ENCODE results near the gene MYLK2.

Gene MYLK2

DNA sequence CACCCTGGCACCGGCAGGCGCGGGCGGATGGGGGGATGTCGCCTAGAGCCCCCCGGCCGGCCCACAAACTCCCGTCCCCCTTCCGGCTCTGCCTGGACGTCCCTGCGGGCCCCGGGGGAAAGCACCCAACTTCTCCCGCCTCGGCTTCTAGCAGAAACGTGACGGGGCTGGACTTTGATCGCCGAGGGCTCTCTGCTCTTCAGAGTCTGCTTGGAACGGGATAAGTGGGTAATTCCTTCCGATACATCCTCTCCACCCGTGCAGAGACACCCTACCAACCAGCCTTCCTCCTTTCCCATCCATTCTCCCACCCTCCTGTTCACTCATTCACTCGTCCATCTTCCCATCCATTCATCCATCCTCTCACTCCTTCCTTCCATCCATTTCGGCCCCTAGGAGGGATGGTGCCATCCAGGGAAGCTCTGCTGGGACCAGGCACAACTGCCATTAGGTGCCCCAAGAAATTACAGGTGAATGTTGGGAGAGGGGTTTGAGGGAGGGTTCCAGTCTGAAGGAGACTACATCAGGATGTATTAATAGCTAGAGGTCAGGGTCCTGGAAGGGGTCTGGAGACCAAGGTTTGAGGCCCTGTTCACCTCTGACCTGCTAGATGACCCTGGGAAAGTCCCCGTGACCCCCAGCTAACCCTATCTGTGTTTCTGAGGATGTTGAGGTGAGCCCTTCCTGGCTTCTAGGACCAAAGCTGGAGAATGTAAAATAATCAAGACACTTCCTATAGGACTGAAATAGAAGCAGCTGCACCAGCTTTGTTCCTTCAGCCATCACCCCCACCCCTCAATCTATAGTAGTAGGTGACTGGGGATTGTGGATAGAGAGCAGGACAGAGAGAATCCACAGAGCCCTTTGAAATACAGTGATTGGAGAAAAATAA lies 51.8 kb downstream of the MYLK2 start:
- TF ChIP-seq CTCF (IDR thresholded peaks at IDR 0.05) (no peak), ZFX (IDR thresholded peaks at IDR 0.05; ENCODE audit: borderline replicate concordance) (no peak)
- H3K27ac ChIP-seq: no peak overlapping the region

DNA sequence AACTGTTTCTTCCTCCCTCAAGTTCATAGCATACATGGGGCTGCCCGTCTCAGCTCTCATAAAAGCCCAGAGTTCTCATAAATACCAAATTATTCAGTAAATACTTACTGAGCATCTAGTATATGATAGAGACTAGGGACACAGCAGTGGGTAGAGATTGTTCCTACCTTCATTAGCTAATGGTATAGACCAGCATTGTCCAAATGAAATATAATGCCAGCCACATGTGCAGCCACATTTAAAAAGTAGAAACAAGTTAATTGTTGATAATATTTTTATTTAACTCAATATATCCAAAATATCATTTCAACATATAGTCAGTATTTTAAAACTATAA lies 52.4 kb downstream of the MYLK2 start:
- TF ChIP-seq ZFX (IDR thresholded peaks at IDR 0.05; ENCODE audit: borderline replicate concordance) (no peak), CTCF (IDR thresholded peaks at IDR 0.05) (no peak)
- no peak overlapping the region for H3K27ac ChIP-seq

DNA sequence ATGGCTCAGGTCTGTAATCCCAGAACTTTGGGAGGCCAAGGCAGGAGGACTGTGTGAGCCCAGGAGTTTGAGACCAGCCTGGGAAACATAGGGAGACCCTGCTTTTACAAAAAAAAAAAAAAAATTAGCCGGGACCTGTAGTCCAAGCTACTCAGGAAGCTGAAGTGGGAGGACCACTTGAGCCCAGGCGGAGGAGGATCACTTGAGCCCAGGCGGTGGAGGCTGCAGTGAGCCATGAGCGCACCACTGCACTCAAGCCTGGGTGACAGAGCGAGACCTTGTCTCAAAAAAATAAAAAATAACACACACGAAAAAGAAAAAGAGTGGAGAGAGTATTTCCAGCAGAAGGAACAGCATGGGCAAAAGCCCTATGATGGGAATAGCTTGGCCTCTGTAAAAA lies 53.2 kb downstream of the MYLK2 start:
- TF ChIP-seq ZFX (IDR thresholded peaks at IDR 0.05; ENCODE audit: borderline replicate concordance) (no peak), CTCF (IDR thresholded peaks at IDR 0.05) (no peak)
- no peak overlapping the region for H3K27ac ChIP-seq

- no peak overlapping the region for H3K27ac ChIP-seq
- TF ChIP-seq CTCF (IDR thresholded peaks at IDR 0.05) (no peak), ZFX (IDR thresholded peaks at IDR 0.05; ENCODE audit: borderline replicate concordance) (no peak)
Measured at GRCh38 chr20:31875671-31876070, 56.5 kb downstream of the MYLK2 start.

DNA sequence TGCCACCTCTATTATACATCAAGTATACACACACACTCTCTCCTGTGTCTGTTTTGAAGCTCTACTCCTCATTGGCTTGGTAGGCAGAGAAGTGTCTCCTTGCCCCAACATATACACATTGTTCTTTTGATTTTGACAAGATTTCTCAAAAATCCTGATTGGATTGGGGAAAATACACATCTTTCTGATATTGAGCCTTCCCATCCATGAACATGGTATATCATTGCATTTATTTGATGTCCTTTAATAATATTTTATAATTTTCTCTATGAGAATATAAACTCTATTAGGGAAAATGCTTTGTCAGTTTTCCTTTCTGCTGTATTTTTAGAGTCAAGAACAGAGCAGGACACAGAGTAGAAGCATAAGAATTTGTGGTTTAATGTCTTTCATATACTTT lies 58.5 kb downstream of the MYLK2 start:
- H3K27ac ChIP-seq: no peak overlapping the region
- TF ChIP-seq ZFX (IDR thresholded peaks at IDR 0.05; ENCODE audit: borderline replicate concordance): no peak
- TF ChIP-seq CTCF (IDR thresholded peaks at IDR 0.05): no peak

- peak overlapping the region; percentile 53 for H3K27ac ChIP-seq
- TF ChIP-seq CTCF (IDR thresholded peaks at IDR 0.05) (no peak), ZFX (IDR thresholded peaks at IDR 0.05; ENCODE audit: borderline replicate concordance) (no peak)
Measured at GRCh38 chr20:31879143-31879987, 60.2 kb downstream of the MYLK2 start.

DNA sequence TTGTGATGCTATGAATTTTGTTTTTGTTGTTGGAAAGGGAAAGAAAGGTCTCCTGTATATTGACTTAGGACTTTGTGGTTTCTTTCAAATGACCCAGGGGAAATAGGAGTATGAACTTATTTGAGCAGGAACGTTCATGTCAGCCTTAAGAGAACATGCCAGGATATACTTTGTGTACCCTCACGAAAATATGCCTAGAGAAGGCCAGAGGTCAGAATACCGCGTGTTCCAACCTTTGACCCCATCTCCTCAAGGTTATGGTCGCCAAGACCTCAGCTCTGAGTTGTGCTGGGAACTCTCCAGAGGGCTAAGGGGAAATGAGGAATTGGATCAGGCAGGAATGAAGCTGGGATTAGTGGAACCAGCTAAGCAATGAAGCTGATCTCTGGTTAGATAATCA lies 62.8 kb downstream of the MYLK2 start:
- H3K27ac ChIP-seq: no peak overlapping the region
- TF ChIP-seq CTCF (IDR thresholded peaks at IDR 0.05) (no peak), ZFX (IDR thresholded peaks at IDR 0.05; ENCODE audit: borderline replicate concordance) (no peak)

Measured in 22Rv1 (cell line).